ENCODE measurements around the gene LEKR1. TPM values are rescaled to one million over a fixed set of nuclear protein-coding genes. Genes with fewer than 3 reads are reported as not detected.
A peak's percentile ranks its signal among the peaks of the same experiment; 100 is the strongest.

The LEKR1 gene
- total and polyA plus RNA-seq, 11 donors = 0.22 to 1.8 (median 0.89) TPM; not detected in 1

GRCh38 chr3:157065201-157065600 lies 239.0 kb downstream of the LEKR1 start:
- no peak overlapping the region for H3K4me3 ChIP-seq
- no peaks in the 10 kb centered on the region for H3K27me3 ChIP-seq
- H3K36me3 ChIP-seq = no peaks in the 10 kb centered on the region
- intact Hi-C loops (cut with DNase I) = no loop called here
- no peak for ATAC-seq
- H3K9me3 ChIP-seq = peaks cover 0 to 3% (median 0%) of the 10 kb centered on the region in 12 donors
- DNase-seq = no peak
- WGBS, 4 donors = 76 to 83% (median 80%) methylated on average over 5 of the region's 5 CpGs
- TF ChIP-seq CTCF (IDR thresholded peaks at IDR 0.05) (no peak), POLR2A (IDR thresholded peaks at IDR 0.05) (no peak)
- H3K4me1 ChIP-seq = peaks cover 0 to 23% (median 0%) of the 10 kb centered on the region in 12 donors
- no peak overlapping the region for H3K27ac ChIP-seq

GRCh38 chr3:157066335-157067098 lies 240.4 kb downstream of the LEKR1 start:
- Histone ChIP-seq H3K27ac (no peak overlapping the region), H3K9me3 (peaks cover 0 to 3% (median 0%) of the 10 kb centered on the region in 12 donors)
- ATAC-seq = peak in 1 of 4 donors; percentile 41

GRCh38 chr3:157067114-157067513 lies 241.0 kb downstream of the LEKR1 start:
- Histone ChIP-seq H3K9me3 (peaks cover 0 to 3% (median 0%) of the 10 kb centered on the region in 12 donors), H3K4me1 (peaks cover 0 to 23% (median 0%) of the 10 kb centered on the region in 12 donors), H3K4me3 (no peak overlapping the region), H3K27ac (no peak overlapping the region), H3K27me3 (no peaks in the 10 kb centered on the region), H3K36me3 (no peaks in the 10 kb centered on the region)
- DNase-seq (no peak), ATAC-seq (no peak)
- intact Hi-C loops (cut with DNase I) = no loop called here
- 72 to 88% (median 86%) methylated on average over 3 of the region's 3 CpGs for WGBS, 4 donors
- TF ChIP-seq CTCF (IDR thresholded peaks at IDR 0.05) (no peak), POLR2A (IDR thresholded peaks at IDR 0.05) (no peak)

More at GRCh38 chr3:157066335-157067098, 240.4 kb downstream of the LEKR1 start:
- intact Hi-C loops (cut with DNase I) = no loop called here
- TF ChIP-seq CTCF (IDR thresholded peaks at IDR 0.05) (no peak), POLR2A (IDR thresholded peaks at IDR 0.05) (no peak)
- DNase-seq = no peak
- WGBS, 4 donors = 73 to 81% (median 75%) methylated on average over 11 of the region's 11 CpGs
- Histone ChIP-seq H3K36me3 (no peaks in the 10 kb centered on the region), H3K27me3 (no peaks in the 10 kb centered on the region), H3K4me1 (peaks cover 0 to 23% (median 0%) of the 10 kb centered on the region in 12 donors), H3K4me3 (no peak overlapping the region)

GRCh38 chr3:157069406-157069805 lies 243.3 kb downstream of the LEKR1 start:
- ATAC-seq (no peak), DNase-seq (no peak)
- Histone ChIP-seq H3K27ac (no peak overlapping the region), H3K4me3 (no peak overlapping the region), H3K36me3 (no peaks in the 10 kb centered on the region), H3K4me1 (peaks cover 0 to 18% (median 0%) of the 10 kb centered on the region in 12 donors), H3K27me3 (no peaks in the 10 kb centered on the region), H3K9me3 (no peaks in the 10 kb centered on the region)
- 86 to 93% (median 90%) methylated on average over 4 of the region's 4 CpGs for WGBS, 4 donors
- TF ChIP-seq CTCF (IDR thresholded peaks at IDR 0.05) = no peak
- no peak for TF ChIP-seq POLR2A (IDR thresholded peaks at IDR 0.05)
- intact Hi-C loops (cut with DNase I) = no loop called here
